Measurements from ENCODE around the gene PTPRO.
A peak's percentile ranks its signal among the peaks of the same experiment; 100 is the strongest.

The PTPRO gene

DNA sequence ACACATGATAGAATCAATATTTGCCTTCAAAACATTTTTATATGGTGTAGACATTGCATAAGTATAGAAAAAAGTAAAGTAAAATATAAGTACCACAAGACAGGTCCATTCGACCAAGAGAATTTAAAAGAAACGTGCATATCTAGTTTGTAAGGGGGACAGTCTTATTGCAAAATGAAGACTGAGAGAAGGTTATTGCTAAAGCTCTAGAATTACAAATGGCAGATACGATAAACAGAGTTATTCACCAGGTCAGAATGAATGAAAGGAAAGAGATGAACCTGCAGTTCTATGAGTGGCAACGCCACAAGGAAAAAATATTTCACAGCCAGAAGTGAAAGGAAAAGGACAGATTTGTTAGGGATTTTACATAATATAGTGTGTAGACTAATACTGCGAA lies 224.8 kb downstream of the PTPRO start:
- no peaks in the 10 kb centered on the region for H3K9me2 ChIP-seq (replicated peaks; ENCODE audit: control insufficient read depth, low read length)
- peak overlapping the region; percentile 63 for H3K4me3 ChIP-seq (ENCODE audit: low read length)
- peaks cover 3% of the 10 kb centered on the region; the same call in 1 of the 2 replicates for H3F3A ChIP-seq (ENCODE audit: control insufficient read depth, insufficient read depth)
- TF ChIP-seq, protein P1, sequence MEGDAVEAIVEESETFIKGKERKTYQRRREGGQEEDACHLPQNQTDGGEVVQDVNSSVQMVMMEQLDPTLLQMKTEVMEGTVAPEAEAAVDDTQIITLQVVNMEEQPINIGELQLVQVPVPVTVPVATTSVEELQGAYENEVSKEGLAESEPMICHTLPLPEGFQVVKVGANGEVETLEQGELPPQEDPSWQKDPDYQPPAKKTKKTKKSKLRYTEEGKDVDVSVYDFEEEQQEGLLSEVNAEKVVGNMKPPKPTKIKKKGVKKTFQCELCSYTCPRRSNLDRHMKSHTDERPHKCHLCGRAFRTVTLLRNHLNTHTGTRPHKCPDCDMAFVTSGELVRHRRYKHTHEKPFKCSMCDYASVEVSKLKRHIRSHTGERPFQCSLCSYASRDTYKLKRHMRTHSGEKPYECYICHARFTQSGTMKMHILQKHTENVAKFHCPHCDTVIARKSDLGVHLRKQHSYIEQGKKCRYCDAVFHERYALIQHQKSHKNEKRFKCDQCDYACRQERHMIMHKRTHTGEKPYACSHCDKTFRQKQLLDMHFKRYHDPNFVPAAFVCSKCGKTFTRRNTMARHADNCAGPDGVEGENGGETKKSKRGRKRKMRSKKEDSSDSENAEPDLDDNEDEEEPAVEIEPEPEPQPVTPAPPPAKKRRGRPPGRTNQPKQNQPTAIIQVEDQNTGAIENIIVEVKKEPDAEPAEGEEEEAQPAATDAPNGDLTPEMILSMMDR (IDR thresholded peaks at IDR 0.05; ENCODE audit: low read depth, low read length, poor library complexity, severe bottlenecking), result no peak
- TF ChIP-seq EZH2phosphoT487 (IDR thresholded peaks at IDR 0.05; ENCODE audit: borderline replicate concordance, low read length), result no peak
- no peaks in the 10 kb centered on the region for H3K9me3 ChIP-seq (ENCODE audit: control insufficient read depth, insufficient read depth, low read length)
- H3K4me2 ChIP-seq (ENCODE audit: low read length), result peak overlapping the region; percentile 71
- no peaks in the 10 kb centered on the region for H4K20me1 ChIP-seq (ENCODE audit: control insufficient read depth, insufficient read depth, low read depth, low read length)
- no peaks in the 10 kb centered on the region for H3K36me3 ChIP-seq (ENCODE audit: control insufficient read depth, low read length)
- no peaks in the 10 kb centered on the region for H3K79me2 ChIP-seq (ENCODE audit: control insufficient read depth, low read length)
- no peaks in the 10 kb centered on the region for H3K27me3 ChIP-seq (ENCODE audit: control insufficient read depth, low read length)
- H3K4me1 ChIP-seq (ENCODE audit: control insufficient read depth, low read length), result peaks cover 35% of the 10 kb centered on the region
- peak overlapping the region; percentile 71 for H3K27ac ChIP-seq (ENCODE audit: low read depth, low read length)

DNA sequence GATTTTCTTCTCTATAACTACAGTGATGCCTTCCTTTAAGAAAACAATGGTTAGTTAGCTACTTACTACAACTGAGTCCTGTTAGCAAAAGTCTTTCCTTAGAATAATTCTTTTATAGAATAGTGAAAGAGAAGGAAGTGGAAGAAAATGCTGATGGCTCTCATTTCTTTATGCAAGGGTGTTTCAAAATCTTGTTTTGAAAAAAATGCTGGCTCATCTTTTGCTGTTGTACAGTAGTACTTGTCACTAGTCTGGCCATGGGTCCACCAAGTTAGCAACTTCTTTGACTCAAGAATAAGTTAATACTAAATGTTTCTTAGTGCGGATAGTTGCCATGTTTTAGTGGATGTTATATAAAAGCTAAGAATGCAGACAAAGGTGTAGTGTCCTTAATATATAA lies 225.4 kb downstream of the PTPRO start:
- H3K27ac ChIP-seq (ENCODE audit: low read depth, low read length), result no peak overlapping the region
- no peaks in the 10 kb centered on the region for H3K79me2 ChIP-seq (ENCODE audit: control insufficient read depth, low read length)
- H3K9me3 ChIP-seq (ENCODE audit: control insufficient read depth, insufficient read depth, low read length), result no peaks in the 10 kb centered on the region
- no peak for TF ChIP-seq EZH2phosphoT487 (IDR thresholded peaks at IDR 0.05; ENCODE audit: borderline replicate concordance, low read length)
- TF ChIP-seq, protein P1 (IDR thresholded peaks at IDR 0.05; ENCODE audit: low read depth, low read length, poor library complexity, severe bottlenecking), result no peak
- H4K20me1 ChIP-seq (ENCODE audit: control insufficient read depth, insufficient read depth, low read depth, low read length), result no peaks in the 10 kb centered on the region
- no peaks in the 10 kb centered on the region for H3K27me3 ChIP-seq (ENCODE audit: control insufficient read depth, low read length)
- H3K4me2 ChIP-seq (ENCODE audit: low read length), result peak overlapping the region; percentile 71
- no peaks in the 10 kb centered on the region for H3K9me2 ChIP-seq (replicated peaks; ENCODE audit: control insufficient read depth, low read length)
- peaks cover 35% of the 10 kb centered on the region for H3K4me1 ChIP-seq (ENCODE audit: control insufficient read depth, low read length)
- peak overlapping the region; percentile 63 for H3K4me3 ChIP-seq (ENCODE audit: low read length)
- no peaks in the 10 kb centered on the region for H3K36me3 ChIP-seq (ENCODE audit: control insufficient read depth, low read length)
- peaks cover 3% of the 10 kb centered on the region; the same call in 1 of the 2 replicates for H3F3A ChIP-seq (ENCODE audit: control insufficient read depth, insufficient read depth)

DNA sequence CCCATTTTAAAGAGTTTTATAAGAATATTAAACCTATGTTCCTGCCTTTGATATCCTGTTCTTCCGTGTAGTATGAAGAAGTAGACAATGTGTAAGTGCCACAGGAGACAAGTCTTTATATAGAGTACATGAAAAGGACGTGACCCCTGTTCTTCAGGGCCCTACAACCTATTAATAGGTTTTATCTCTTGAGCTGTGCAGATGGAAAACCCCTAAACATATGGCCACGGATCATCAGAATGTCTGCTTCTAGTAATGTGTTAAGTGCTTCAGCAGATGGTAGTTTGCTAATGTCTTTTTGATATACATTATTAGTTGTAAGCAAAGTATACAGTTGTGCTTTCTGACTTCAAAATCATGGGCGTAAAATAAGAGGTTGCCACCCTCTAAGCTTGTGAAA lies 228.5 kb downstream of the PTPRO start:
- TF ChIP-seq, protein P1 (IDR thresholded peaks at IDR 0.05; ENCODE audit: low read depth, low read length, poor library complexity, severe bottlenecking), result no peak
- TF ChIP-seq EZH2phosphoT487 (IDR thresholded peaks at IDR 0.05; ENCODE audit: borderline replicate concordance, low read length), result no peak
- Histone ChIP-seq H3K27me3 (ENCODE audit: control insufficient read depth, low read length) (no peaks in the 10 kb centered on the region), H3K4me2 (ENCODE audit: low read length) (no peak overlapping the region)

More for the DNA sequence above, 228.5 kb downstream of the PTPRO start:
- Histone ChIP-seq H3K4me3 (ENCODE audit: low read length) (no peak overlapping the region), H3K9me3 (ENCODE audit: control insufficient read depth, insufficient read depth, low read length) (no peaks in the 10 kb centered on the region), H3K4me1 (ENCODE audit: control insufficient read depth, low read length) (peaks cover 22% of the 10 kb centered on the region), H3K36me3 (ENCODE audit: control insufficient read depth, low read length) (no peaks in the 10 kb centered on the region), H4K20me1 (ENCODE audit: control insufficient read depth, insufficient read depth, low read depth, low read length) (no peaks in the 10 kb centered on the region), H3K9me2 (replicated peaks; ENCODE audit: control insufficient read depth, low read length) (no peaks in the 10 kb centered on the region), H3K79me2 (ENCODE audit: control insufficient read depth, low read length) (no peaks in the 10 kb centered on the region), H3F3A (ENCODE audit: control insufficient read depth, insufficient read depth) (peaks cover 3% of the 10 kb centered on the region; the same call in 1 of the 2 replicates), H3K27ac (ENCODE audit: low read depth, low read length) (no peak overlapping the region)
